Activated naive CD4-positive, alpha-beta T cell treated with anti-CD3 and anti-CD28 coated beads, Interleukin-2, amount 50 U/mL, for 16 hours (primary cell): ENCODE results near the gene SP140L.
"Not testable (repeated sequence)": the region's sequence is repeated elsewhere in the genome, so short reads cannot be mapped to it uniquely, and the experiment has no call there.

Experiments used
- DNase-seq: peaks from one replicate; pipeline ENCODE4 v3.0.0-alpha.2; 2020

The SP140L gene

GRCh38 chr2:230423851-230424458 is 97.0 kb downstream of the SP140L start:
- DNase-seq, result no peak

GRCh38 chr2:230425377-230425776 is 98.4 kb downstream of the SP140L start:
- DNase-seq, result no peak

- DNase-seq, result no peak
These were observed 102.5 kb downstream of the SP140L start for GRCh38 chr2:230429513-230429912.

- no peak for DNase-seq
These were observed 104.2 kb downstream of the SP140L start for GRCh38 chr2:230430957-230431910.

GRCh38 chr2:230434677-230435324 is 107.8 kb downstream of the SP140L start:
- no peak for DNase-seq

- DNase-seq, result no peak
These were observed 108.4 kb downstream of the SP140L start for GRCh38 chr2:230435431-230435830.

- DNase-seq, result not testable (repeated sequence)
These were observed 112.1 kb downstream of the SP140L start for GRCh38 chr2:230439121-230439520.

GRCh38 chr2:230439590-230439989 is 112.6 kb downstream of the SP140L start:
- DNase-seq, result no peak

- no peak for DNase-seq
These were observed 114.4 kb downstream of the SP140L start for GRCh38 chr2:230441227-230441897.

- DNase-seq, result no peak
These were observed 116.5 kb downstream of the SP140L start for GRCh38 chr2:230443541-230443940.

- DNase-seq, result no peak
These were observed 117.8 kb downstream of the SP140L start for GRCh38 chr2:230444832-230445231.

GRCh38 chr2:230447036-230447435 is 120.0 kb downstream of the SP140L start:
- DNase-seq, result no peak

- no peak for DNase-seq
These were observed 120.8 kb downstream of the SP140L start for GRCh38 chr2:230447455-230448451.

GRCh38 chr2:230449901-230450467 is 123.0 kb downstream of the SP140L start:
- no peak for DNase-seq

- DNase-seq, result no peak
These were observed 126.0 kb downstream of the SP140L start for GRCh38 chr2:230453006-230453405.
